HEK293 (cell line): ENCODE measurements around the gene GPHN.

Experiments used
- CTCF ChIA-PET: fragments of 350-600 bp; formaldehyde crosslinking; extraction: SDS; loops from one replicate; lab custom pipeline; 2021; ENCODE audit warnings: antibody characterized with exemption; lab: Yijun Ruan, JAX
- POLR2A ChIA-PET: fragments of 300-600 bp; formaldehyde crosslinking; extraction: SDS; loops from one replicate; lab custom pipeline; 2020; ENCODE audit warnings: antibody characterized with exemption, inconsistent platforms; lab: Yijun Ruan, JAX
- H3K27ac ChIP-seq: fragments of 200-500 bp; sonication (Bioruptor generic); 2 replicates; pipeline ENCODE4 v1.5.1; 2014; ENCODE audit warnings: low read depth, low read length, control low read depth, inconsistent platforms; ENCODE audit errors: extremely low read depth
- H3K36me3 ChIP-seq, 2 experiments: fragments of 200-500 bp in 1 of 2; sonication (Bioruptor generic) in 1 of 2; 1 replicate in 1 of 2; 2 replicates in 1 of 2; pipeline ENCODE4 v1.5.1; 2014 to 2017; ENCODE audit warnings: inconsistent platforms in 2 of 2, low read length in 2 of 2; ENCODE audit not compliant: control insufficient read depth in 2 of 2, insufficient read depth in 1 of 2
- H3K4me1 ChIP-seq: fragments of 200-500 bp; sonication (Bioruptor generic); 2 replicates; pipeline ENCODE4 v1.5.1; 2014; ENCODE audit warnings: mild to moderate bottlenecking, low read length, inconsistent platforms; ENCODE audit not compliant: control insufficient read depth, insufficient read depth
- H3K4me3 ChIP-seq: 2 replicates; pipeline ENCODE4 v1.5.1; 2011; ENCODE audit warnings: low read depth, mild to moderate bottlenecking, control low read depth, low read length, moderate library complexity
- H3K9me3 ChIP-seq: fragments of 200-500 bp; sonication (Bioruptor generic); 2 replicates; pipeline ENCODE4 v1.5.1; 2014; ENCODE audit warnings: low read depth, low read length, inconsistent platforms; ENCODE audit not compliant: control insufficient read depth, insufficient read depth
- GLI4 ChIP-seq: fragments of 450-650 bp; formaldehyde crosslinking; IDR thresholded peaks from 2 replicates; pipeline ENCODE4 v1.5.1; 2016; ENCODE audit warnings: missing biosample characterization, missing genetic modification characterization
- PRDM4 ChIP-seq: fragments of 450-650 bp; formaldehyde crosslinking; IDR thresholded peaks from 2 replicates; pipeline ENCODE4 v1.5.1; 2017; ENCODE audit warnings: missing biosample characterization, missing genetic modification characterization
- RBAK ChIP-seq: fragments of 450-650 bp; formaldehyde crosslinking; IDR thresholded peaks from 2 replicates; pipeline ENCODE4 v1.5.1; 2016; ENCODE audit warnings: missing biosample characterization, missing genetic modification characterization
- SP7 ChIP-seq: fragments of 450-650 bp; formaldehyde crosslinking; IDR thresholded peaks from 2 replicates; pipeline ENCODE4 v1.5.1; 2016; ENCODE audit warnings: missing biosample characterization, missing genetic modification characterization
- ZBTB8A ChIP-seq: fragments of 450-650 bp; formaldehyde crosslinking; IDR thresholded peaks from 2 replicates; pipeline ENCODE4 v1.5.1; 2016; ENCODE audit warnings: missing biosample characterization, missing genetic modification characterization
- ZNF23 ChIP-seq: fragments of 450-650 bp; formaldehyde crosslinking; IDR thresholded peaks from 2 replicates; pipeline ENCODE4 v1.5.1; 2016; ENCODE audit warnings: missing biosample characterization, missing genetic modification characterization, borderline replicate concordance
- ZNF37A ChIP-seq: fragments of 450-650 bp; IDR thresholded peaks from 2 replicates; pipeline ENCODE4 v1.5.1; 2018; ENCODE audit warnings: missing biosample characterization, missing genetic modification characterization
- ZNF423 ChIP-seq: fragments of 450-650 bp; formaldehyde crosslinking; IDR thresholded peaks from 2 replicates; pipeline ENCODE4 v1.5.1; 2016; ENCODE audit warnings: missing biosample characterization, missing genetic modification characterization
- ZNF48 ChIP-seq: fragments of 450-650 bp; formaldehyde crosslinking; IDR thresholded peaks from 2 replicates; pipeline ENCODE4 v1.5.1; 2016; ENCODE audit warnings: missing biosample characterization, missing genetic modification characterization
- ZNF518A ChIP-seq: fragments of 450-650 bp; formaldehyde crosslinking; conservative IDR thresholded peaks from 2 replicates; pipeline ENCODE4 v1.5.1; 2016; ENCODE audit warnings: low read depth, missing biosample characterization, missing genetic modification characterization
- ZNF549 ChIP-seq: fragments of 450-650 bp; IDR thresholded peaks from 2 replicates; pipeline ENCODE4 v1.5.1; 2018; ENCODE audit warnings: missing biosample characterization, missing genetic modification characterization, mild to moderate bottlenecking, inconsistent platforms, moderate library complexity
- ZNF629 ChIP-seq: fragments of 450-650 bp; formaldehyde crosslinking; IDR thresholded peaks from 2 replicates; pipeline ENCODE4 v1.5.1; 2017; ENCODE audit warnings: missing biosample characterization, missing genetic modification characterization
- ZNF658 ChIP-seq: fragments of 450-650 bp; formaldehyde crosslinking; IDR thresholded peaks from 2 replicates; pipeline ENCODE4; 2016; ENCODE audit warnings: missing biosample characterization, missing genetic modification characterization
- ZNF707 ChIP-seq: fragments of 450-650 bp; formaldehyde crosslinking; IDR thresholded peaks from 2 replicates; pipeline ENCODE4 v1.5.1; 2016; ENCODE audit warnings: missing biosample characterization, missing genetic modification characterization
- ZNF776 ChIP-seq: fragments of 450-650 bp; formaldehyde crosslinking; IDR thresholded peaks from 2 replicates; pipeline ENCODE4 v1.5.0; 2017; ENCODE audit warnings: missing biosample characterization, missing genetic modification characterization, borderline replicate concordance
- ZNF792 ChIP-seq: fragments of 450-650 bp; formaldehyde crosslinking; IDR thresholded peaks from 2 replicates; pipeline ENCODE4 v1.5.1; 2016; ENCODE audit warnings: missing biosample characterization, missing genetic modification characterization
- ZSCAN16 ChIP-seq: fragments of 450-650 bp; formaldehyde crosslinking; IDR thresholded peaks from 2 replicates; pipeline ENCODE4 v1.5.1; 2016; ENCODE audit warnings: missing biosample characterization, missing genetic modification characterization
- ZXDB ChIP-seq: fragments of 450-650 bp; formaldehyde crosslinking; IDR thresholded peaks from 2 replicates; pipeline ENCODE4 v1.5.1; 2016; ENCODE audit warnings: missing biosample characterization, missing genetic modification characterization
- TF ChIP-seq, protein P1 (sequence below): fragments of 450-650 bp; formaldehyde crosslinking; IDR thresholded peaks from 2 replicates; pipeline ENCODE4 v1.5.1; 2016; ENCODE audit warnings: missing biosample characterization, missing genetic modification characterization

GPHN gene

GRCh38 chr14:67170660-67171059 lies 662.7 kb downstream of the GPHN start:
- H3K27ac ChIP-seq, result no peak overlapping the region
- ChIA-PET POLR2A (interaction anchor here (1.0 kb wide), 1 partner anchor 71 kb away, joined by 3 read pairs; the partner anchor contains the start of gene PALS1), CTCF (interaction anchor here (1.1 kb wide), 1 partner anchor 115 kb away, joined by 4 read pairs; no protein-coding TSS in a partner anchor)
- peaks cover 9% of the 10 kb centered on the region; the same call in 1 of the 2 replicates for H3K4me1 ChIP-seq
- no peaks in the 10 kb centered on the region for H3K9me3 ChIP-seq
- H3K36me3 ChIP-seq, result no peaks in the 10 kb centered on the region
- TF ChIP-seq, protein P1, sequence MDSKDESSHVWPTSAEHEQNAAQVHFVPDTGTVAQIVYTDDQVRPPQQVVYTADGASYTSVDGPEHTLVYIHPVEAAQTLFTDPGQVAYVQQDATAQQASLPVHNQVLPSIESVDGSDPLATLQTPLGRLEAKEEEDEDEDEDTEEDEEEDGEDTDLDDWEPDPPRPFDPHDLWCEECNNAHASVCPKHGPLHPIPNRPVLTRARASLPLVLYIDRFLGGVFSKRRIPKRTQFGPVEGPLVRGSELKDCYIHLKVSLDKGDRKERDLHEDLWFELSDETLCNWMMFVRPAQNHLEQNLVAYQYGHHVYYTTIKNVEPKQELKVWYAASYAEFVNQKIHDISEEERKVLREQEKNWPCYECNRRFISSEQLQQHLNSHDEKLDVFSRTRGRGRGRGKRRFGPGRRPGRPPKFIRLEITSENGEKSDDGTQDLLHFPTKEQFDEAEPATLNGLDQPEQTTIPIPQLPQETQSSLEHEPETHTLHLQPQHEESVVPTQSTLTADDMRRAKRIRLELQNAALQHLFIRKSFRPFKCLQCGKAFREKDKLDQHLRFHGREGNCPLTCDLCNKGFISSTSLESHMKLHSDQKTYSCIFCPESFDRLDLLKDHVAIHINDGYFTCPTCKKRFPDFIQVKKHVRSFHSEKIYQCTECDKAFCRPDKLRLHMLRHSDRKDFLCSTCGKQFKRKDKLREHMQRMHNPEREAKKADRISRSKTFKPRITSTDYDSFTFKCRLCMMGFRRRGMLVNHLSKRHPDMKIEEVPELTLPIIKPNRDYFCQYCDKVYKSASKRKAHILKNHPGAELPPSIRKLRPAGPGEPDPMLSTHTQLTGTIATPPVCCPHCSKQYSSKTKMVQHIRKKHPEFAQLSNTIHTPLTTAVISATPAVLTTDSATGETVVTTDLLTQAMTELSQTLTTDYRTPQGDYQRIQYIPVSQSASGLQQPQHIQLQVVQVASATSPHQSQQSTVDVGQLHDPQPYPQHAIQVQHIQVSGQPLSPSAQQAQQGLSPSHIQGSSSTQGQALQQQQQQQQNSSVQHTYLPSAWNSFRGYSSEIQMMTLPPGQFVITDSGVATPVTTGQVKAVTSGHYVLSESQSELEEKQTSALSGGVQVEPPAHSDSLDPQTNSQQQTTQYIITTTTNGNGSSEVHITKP (tag by site-specific recombination), result no peak
- TF ChIP-seq ZSCAN16 (tag by site-specific recombination) (no peak), SP7 (0 out of 2 replicates have a peak, but pooled peaks have one; percentile 51), ZNF518A (tag by site-specific recombination) (no peak)
- TF ChIP-seq, all 188 proteins: peak for 1
- no peak overlapping the region for H3K4me3 ChIP-seq

GRCh38 chr14:67172056-67172455 lies 664.1 kb downstream of the GPHN start:
- ChIA-PET CTCF (no interaction called here), POLR2A (no interaction called here)
- TF ChIP-seq ZXDB (no peak), ZBTB8A (no peak), ZNF423 (tag by site-specific recombination) (no peak), ZNF658 (tag by site-specific recombination) (no peak)
- TF ChIP-seq, all 188 proteins: peak for 0
- no peak overlapping the region for H3K4me3 ChIP-seq
- peaks cover 9% of the 10 kb centered on the region; the same call in 1 of the 2 replicates for H3K4me1 ChIP-seq
- H3K36me3 ChIP-seq, result no peaks in the 10 kb centered on the region
- no peak overlapping the region for H3K27ac ChIP-seq
- H3K9me3 ChIP-seq, result no peaks in the 10 kb centered on the region

DNA sequence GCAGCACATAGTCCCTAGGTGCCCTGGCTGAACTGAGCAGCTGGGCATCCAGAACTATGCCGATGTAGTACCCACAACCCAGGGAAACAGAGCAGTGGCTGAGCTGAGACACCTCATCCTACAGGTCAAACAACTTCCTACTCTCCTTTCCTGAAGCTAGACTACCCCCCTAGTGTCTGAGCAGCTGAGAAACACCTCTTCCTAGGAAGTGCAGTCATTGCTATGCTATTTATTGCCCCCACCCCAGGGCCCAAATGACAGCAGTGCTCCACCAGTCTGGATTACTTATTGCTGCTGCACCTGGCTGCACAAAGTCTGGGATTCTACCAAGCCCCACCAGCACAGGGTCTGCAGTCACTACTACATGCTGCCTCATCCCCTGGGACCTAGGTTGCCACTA lies 664.6 kb downstream of the GPHN start:
- H3K9me3 ChIP-seq, result no peaks in the 10 kb centered on the region
- ChIA-PET CTCF (no interaction called here), POLR2A (no interaction called here)
- H3K4me3 ChIP-seq, result no peak overlapping the region
- no peak overlapping the region for H3K27ac ChIP-seq
- H3K4me1 ChIP-seq, result peaks cover 9% of the 10 kb centered on the region; the same call in 1 of the 2 replicates
- no peak for TF ChIP-seq PRDM4
- TF ChIP-seq ZNF549 (tag by site-specific recombination), result no peak
- no peak for TF ChIP-seq ZSCAN16 (tag by site-specific recombination)
- TF ChIP-seq ZNF792 (tag by site-specific recombination), result no peak
- no peak for TF ChIP-seq ZNF48 (tag by site-specific recombination)
- no peak for TF ChIP-seq ZNF37A (tag by site-specific recombination)
- no peak for TF ChIP-seq ZNF707
- no peak for TF ChIP-seq RBAK (tag by site-specific recombination)
- no peak for TF ChIP-seq ZNF23
- no peak for TF ChIP-seq ZNF629
- TF ChIP-seq ZNF776 (tag by site-specific recombination), result no peak
- TF ChIP-seq GLI4 (tag by site-specific recombination), result no peak
- H3K36me3 ChIP-seq, result no peaks in the 10 kb centered on the region
